ENCODE measurements around the gene HADHB.

The HADHB gene

GRCh38 chr2:26333293-26333692 is 88.6 kb downstream of the HADHB start:
- H3K27ac ChIP-seq, result no peak overlapping the region
- TF ChIP-seq ZFX (IDR thresholded peaks at IDR 0.05), result no peak

- no peak overlapping the region for H3K27ac ChIP-seq
- TF ChIP-seq ZFX (IDR thresholded peaks at IDR 0.05) (no peak), CTCF (conservative IDR thresholded peaks at IDR 0.05) (no peak)
Measured at GRCh38 chr2:26335231-26335630, 90.5 kb downstream of the HADHB start.

GRCh38 chr2:26336719-26337118 is 92.0 kb downstream of the HADHB start:
- TF ChIP-seq CTCF (conservative IDR thresholded peaks at IDR 0.05) (no peak), ZFX (IDR thresholded peaks at IDR 0.05) (no peak)
- H3K27ac ChIP-seq, result no peak overlapping the region

GRCh38 chr2:26337298-26337697 is 92.6 kb downstream of the HADHB start:
- TF ChIP-seq ZFX (IDR thresholded peaks at IDR 0.05) (no peak), CTCF (conservative IDR thresholded peaks at IDR 0.05) (no peak)
- no peak overlapping the region for H3K27ac ChIP-seq
